CD4-positive, CD25-positive, alpha-beta regulatory T cell (primary cell): ENCODE measurements around the gene SNX30. TPM values are rescaled to one million over a fixed set of nuclear protein-coding genes. Genes with fewer than 3 reads are reported as not detected.

Experiments
- ATAC-seq, 2 donors: fragments of 150-1000 bp; cut with Tn5 transposase; one replicate each; pipeline ENCODE4 v1.10.0; 2021; ENCODE audit warnings: low read depth in 2 of 2, moderate number of reproducible peaks in 2 of 2, moderate library complexity in 1 of 2
- DNase-seq, 3 donors: peaks; one replicate each; pipeline versions ENCODE4 v3.0.0 to v3.0.0-alpha.2; 2012 to 2022; ENCODE audit warnings: mixed read lengths in 1 of 3
- H3K27ac ChIP-seq: one replicate; pipeline ENCODE4 v1.7.0; 2013; ENCODE audit warnings: mild to moderate bottlenecking, low read length; ENCODE audit not compliant: insufficient read depth, poor library complexity, severe bottlenecking
- H3K27me3 ChIP-seq: one replicate; pipeline ENCODE4 v1.7.0; 2013; ENCODE audit warnings: low read length; ENCODE audit not compliant: control insufficient read depth, insufficient read depth
- H3K36me3 ChIP-seq: one replicate; pipeline ENCODE4 v1.7.0; 2013; ENCODE audit warnings: mild to moderate bottlenecking, low read length, moderate library complexity; ENCODE audit not compliant: control insufficient read depth, insufficient read depth
- H3K4me1 ChIP-seq: 2 replicates; pipeline ENCODE4 v1.7.0; 2013; ENCODE audit warnings: mild to moderate bottlenecking, low read length; ENCODE audit not compliant: insufficient read depth, control insufficient read depth, poor library complexity, severe bottlenecking
- H3K4me3 ChIP-seq: one replicate; pipeline ENCODE4 v1.7.0; 2013; ENCODE audit warnings: low read depth, mild to moderate bottlenecking, low read length, moderate library complexity
- H3K9me3 ChIP-seq, 2 experiments: 1 replicate in 1 of 2; 2 replicates in 1 of 2; pipeline ENCODE4 v1.7.0; 2013; ENCODE audit warnings: low read length in 2 of 2, mild to moderate bottlenecking in 1 of 2, moderate library complexity in 1 of 2; ENCODE audit not compliant: control insufficient read depth in 2 of 2
- H3K27ac Mint-ChIP-seq, 3 donors: one replicate each; pipeline ENCODE4 v1.8.0; 2020 to 2022; ENCODE audit warnings: mild to moderate bottlenecking in 3 of 3, mixed read lengths in 3 of 3, moderate library complexity in 2 of 3
- H3K27me3 Mint-ChIP-seq: one replicate; pipeline ENCODE4 v1.8.0; 2022; ENCODE audit warnings: mild to moderate bottlenecking, mixed read lengths
- H3K36me3 Mint-ChIP-seq: one replicate; pipeline ENCODE4 v1.8.0; 2020; ENCODE audit warnings: mixed read lengths
- H3K4me1 Mint-ChIP-seq, 4 donors: one replicate each; pipeline ENCODE4 v1.8.0; 2020 to 2022; ENCODE audit warnings: mixed read lengths in 4 of 4, mild to moderate bottlenecking in 1 of 4
- H3K4me3 Mint-ChIP-seq, 4 donors: one replicate each; pipeline ENCODE4 v1.8.0; 2020 to 2022; ENCODE audit warnings: mild to moderate bottlenecking in 4 of 4, mixed read lengths in 4 of 4, moderate library complexity in 3 of 4
- H3K9me3 Mint-ChIP-seq, 7 donors: one replicate each; pipeline ENCODE4 v1.8.0; 2020 to 2022; ENCODE audit warnings: mixed read lengths in 7 of 7, mild to moderate bottlenecking in 3 of 7, moderate library complexity in 2 of 7
- polyA plus RNA-seq, 4 donors: library from polyadenylated mRNA; unstranded; fragments of 300-500 nt; fragmentation: Illumina TruSeq; gene quantifications; one replicate each; pipeline ENCODE4 v1.2.3, GENCODE V29; 2021
- total RNA-seq: library from RNA; stranded (reverse); gene quantifications from one replicate; pipeline ENCODE4 v1.2.3, GENCODE V29; 2022

Gene SNX30
- total and polyA plus RNA-seq, 5 donors from 2014 or later: 1.5 to 12.3 (median 2.0) TPM

DNA sequence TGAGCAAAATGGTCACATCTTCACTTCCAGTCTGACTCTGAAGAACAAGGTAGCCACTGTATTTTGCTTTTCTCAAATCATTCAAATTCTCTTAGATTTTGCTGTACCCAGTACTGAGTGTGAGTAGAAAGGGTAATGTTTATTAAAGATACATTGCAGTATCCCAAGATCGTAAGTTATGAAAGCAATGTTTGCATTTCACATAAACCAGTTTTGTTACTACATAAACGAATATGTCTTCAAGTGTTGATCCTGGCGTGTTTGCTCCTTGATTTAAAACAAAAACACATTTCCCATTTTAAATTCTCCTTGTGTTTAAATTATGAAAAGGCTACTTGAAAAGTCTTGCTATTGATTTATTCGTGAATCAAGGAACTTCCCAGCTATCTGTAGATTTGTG is 22.0 kb downstream of the SNX30 start:
- no peaks in the 10 kb centered on the region for H3K27me3 Mint-ChIP-seq
- Histone ChIP-seq H3K27ac (no peak overlapping the region), H3K36me3 (peaks cover 3% of the 10 kb centered on the region), H3K9me3 (no peaks in the 10 kb centered on the region), H3K27me3 (no peaks in the 10 kb centered on the region), H3K4me3 (no peak overlapping the region), H3K4me1 (peaks cover 6% of the 10 kb centered on the region)
- peaks cover 10 to 48% (median 42%) of the 10 kb centered on the region in 4 donors for H3K4me1 Mint-ChIP-seq
- H3K4me3 Mint-ChIP-seq: no peak overlapping the region
- H3K27ac Mint-ChIP-seq: peak overlapping the region in 2 of 3 donors; percentile 28 to 77
- peaks cover 12% of the 10 kb centered on the region for H3K36me3 Mint-ChIP-seq
- H3K9me3 Mint-ChIP-seq: peaks cover 0 to 1% (median 0%) of the 10 kb centered on the region in 7 donors
- DNase-seq: no peak
- ATAC-seq: no peak

DNA sequence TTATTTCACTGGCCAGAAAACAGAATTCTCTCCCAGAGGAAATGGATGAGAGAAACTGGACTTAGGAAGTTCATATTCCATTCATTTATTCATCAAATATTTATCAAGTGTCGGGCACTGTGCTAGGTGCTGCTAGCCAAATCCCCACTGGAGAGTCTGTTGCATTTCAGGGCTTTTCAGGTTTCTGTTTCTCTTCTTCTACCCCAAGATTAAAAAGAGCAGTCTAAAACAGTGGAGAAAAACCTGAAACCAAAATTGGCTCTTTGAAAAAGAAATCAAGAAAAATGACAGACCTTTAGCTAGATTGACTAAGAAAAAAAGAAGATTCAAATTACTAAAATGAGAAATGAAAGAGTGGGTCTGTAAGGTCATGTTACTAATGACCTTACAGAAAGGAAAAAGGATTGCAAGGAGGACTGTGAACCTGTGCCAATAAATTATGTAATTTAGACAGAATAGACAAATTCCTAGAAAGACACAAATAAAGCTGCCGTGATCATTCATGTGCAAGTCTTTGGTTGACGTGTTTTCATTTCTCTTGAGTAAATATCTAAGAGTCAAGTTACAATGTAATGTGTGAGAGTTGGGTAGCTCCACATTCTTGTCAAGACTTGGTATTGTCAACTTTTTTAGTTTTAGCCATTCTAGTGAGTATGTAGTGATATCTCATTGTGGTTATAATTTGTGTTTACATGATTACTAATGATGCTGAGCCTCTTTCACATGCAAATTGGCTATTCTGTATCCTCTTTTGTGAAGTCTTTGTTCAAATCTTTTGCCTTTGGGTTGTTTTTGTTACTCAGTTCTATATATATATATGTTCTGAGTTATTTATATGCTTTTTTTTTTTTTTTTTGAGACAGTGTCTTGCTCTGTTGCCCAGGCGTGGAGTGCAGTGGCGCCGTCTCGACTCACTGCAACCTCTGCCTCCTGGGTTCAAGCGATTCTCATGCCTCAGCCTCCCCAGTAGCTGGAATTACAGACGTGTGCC is 23.7 kb downstream of the SNX30 start:
- no peaks in the 10 kb centered on the region for H3K27me3 Mint-ChIP-seq
- H3K36me3 ChIP-seq: peaks cover 3% of the 10 kb centered on the region
- peak overlapping the region in 1 of 3 donors; percentile 79 for H3K27ac Mint-ChIP-seq
- H3K27ac ChIP-seq: no peak overlapping the region
- peaks cover 0 to 1% (median 0%) of the 10 kb centered on the region in 7 donors for H3K9me3 Mint-ChIP-seq
- no peak overlapping the region for H3K4me3 ChIP-seq
- H3K4me1 Mint-ChIP-seq: peaks cover 15 to 47% (median 37%) of the 10 kb centered on the region in 4 donors
- H3K36me3 Mint-ChIP-seq: peaks cover 12% of the 10 kb centered on the region
- peaks cover 6% of the 10 kb centered on the region for H3K4me1 ChIP-seq
- no peak for ATAC-seq
- no peaks in the 10 kb centered on the region for H3K27me3 ChIP-seq
- H3K9me3 ChIP-seq: no peaks in the 10 kb centered on the region
- H3K4me3 Mint-ChIP-seq: no peak overlapping the region
- no peak for DNase-seq

DNA sequence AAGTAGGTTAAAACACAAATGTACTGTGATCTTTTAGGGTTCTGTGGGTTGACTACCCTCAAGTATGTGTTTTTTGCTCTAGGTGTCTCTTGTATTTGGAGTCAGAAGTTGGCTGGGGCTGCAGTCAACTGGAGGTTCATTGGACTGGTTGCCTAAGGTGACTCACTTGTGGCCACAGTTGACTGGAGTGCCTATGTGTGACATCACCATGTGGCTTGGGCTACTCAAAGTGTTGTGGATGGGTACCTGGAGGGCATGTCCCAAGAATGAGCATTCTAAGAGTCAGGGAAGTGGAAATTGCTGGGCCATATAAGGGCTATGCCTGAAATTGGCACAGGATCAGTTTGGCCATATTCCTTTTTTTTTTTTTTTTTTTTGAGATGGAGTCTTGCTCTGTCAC is 27.4 kb downstream of the SNX30 start:
- no peaks in the 10 kb centered on the region for H3K27me3 ChIP-seq
- DNase-seq: no peak
- no peaks in the 10 kb centered on the region for H3K4me1 ChIP-seq
- H3K36me3 ChIP-seq: no peaks in the 10 kb centered on the region
- ATAC-seq: no peak
- Mint-ChIP-seq H3K9me3 (peaks cover 0 to 1% (median 0%) of the 10 kb centered on the region in 7 donors), H3K4me1 (peaks cover 12 to 43% (median 37%) of the 10 kb centered on the region in 4 donors), H3K4me3 (no peak overlapping the region), H3K27me3 (no peaks in the 10 kb centered on the region), H3K27ac (peak overlapping the region in 1 of 3 donors; percentile 2), H3K36me3 (peaks cover 7% of the 10 kb centered on the region)
- H3K9me3 ChIP-seq: no peaks in the 10 kb centered on the region
- H3K4me3 ChIP-seq: no peak overlapping the region
- H3K27ac ChIP-seq: no peak overlapping the region

DNA sequence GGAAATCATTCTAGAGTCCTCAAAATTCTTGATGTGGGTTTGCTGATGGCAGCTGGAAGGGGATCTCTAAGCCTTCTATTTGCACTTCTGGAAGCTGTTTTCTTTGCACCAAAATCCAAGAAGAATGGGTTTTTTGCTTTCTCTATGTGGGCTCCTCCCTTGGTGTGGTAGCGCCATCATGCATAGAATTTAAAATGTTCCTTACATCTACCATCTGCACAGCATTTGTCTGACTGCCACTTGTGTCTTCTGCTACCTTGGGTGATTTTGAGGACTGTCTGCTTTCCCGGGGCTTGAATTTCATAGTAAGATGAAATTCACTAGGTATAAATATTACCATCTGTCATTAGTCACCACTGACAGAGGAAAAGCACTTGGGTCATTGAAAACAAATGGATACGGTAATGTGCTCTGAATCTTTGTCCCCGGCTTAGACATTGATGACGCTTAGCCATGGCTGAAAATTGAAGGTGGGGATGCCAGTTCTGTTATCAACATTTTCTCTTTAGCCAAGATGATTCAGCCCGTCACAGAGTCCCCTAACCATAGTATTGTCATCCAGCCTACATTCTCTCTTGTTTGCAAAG is 30.0 kb downstream of the SNX30 start:
- H3K27ac Mint-ChIP-seq: no peak overlapping the region
- no peaks in the 10 kb centered on the region for H3K4me1 ChIP-seq
- no peak for ATAC-seq
- H3K4me1 Mint-ChIP-seq: peaks cover 12 to 35% (median 30%) of the 10 kb centered on the region in 4 donors
- H3K4me3 Mint-ChIP-seq: no peak overlapping the region
- H3K27ac ChIP-seq: no peak overlapping the region
- H3K9me3 Mint-ChIP-seq: peaks cover 0 to 1% (median 0%) of the 10 kb centered on the region in 7 donors
- H3K9me3 ChIP-seq: no peaks in the 10 kb centered on the region
- DNase-seq: no peak
- no peaks in the 10 kb centered on the region for H3K36me3 ChIP-seq
- no peaks in the 10 kb centered on the region for H3K27me3 ChIP-seq
- no peak overlapping the region for H3K4me3 ChIP-seq
- no peaks in the 10 kb centered on the region for H3K27me3 Mint-ChIP-seq
- peaks cover 7% of the 10 kb centered on the region for H3K36me3 Mint-ChIP-seq

DNA sequence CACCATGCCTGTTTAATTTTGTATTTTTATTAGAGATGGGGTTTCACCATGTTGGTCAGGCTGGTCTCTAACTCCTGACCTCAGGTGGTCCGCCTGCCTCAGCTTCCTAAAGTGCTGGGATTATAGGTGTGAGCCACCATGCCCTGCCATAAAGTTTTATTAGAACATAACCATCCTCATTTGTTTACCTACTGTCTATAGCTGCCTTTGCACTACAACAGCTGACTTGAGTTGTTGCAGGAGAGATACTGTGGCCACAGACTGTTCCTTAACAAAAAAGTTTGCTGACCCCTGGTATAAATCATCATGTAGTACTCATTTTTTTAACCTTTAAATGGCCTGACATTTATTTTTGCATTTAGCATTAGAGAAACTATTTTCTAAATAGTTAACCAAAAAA is 31.7 kb downstream of the SNX30 start:
- no peak overlapping the region for H3K4me3 Mint-ChIP-seq
- Histone ChIP-seq H3K4me1 (no peaks in the 10 kb centered on the region), H3K27me3 (no peaks in the 10 kb centered on the region), H3K4me3 (no peak overlapping the region), H3K27ac (no peak overlapping the region), H3K36me3 (no peaks in the 10 kb centered on the region), H3K9me3 (no peaks in the 10 kb centered on the region)
- H3K27ac Mint-ChIP-seq: peak overlapping the region in 1 of 3 donors; percentile 6
- no peaks in the 10 kb centered on the region for H3K27me3 Mint-ChIP-seq
- ATAC-seq: no peak
- peaks cover 4% of the 10 kb centered on the region for H3K36me3 Mint-ChIP-seq
- H3K4me1 Mint-ChIP-seq: peaks cover 23 to 45% (median 37%) of the 10 kb centered on the region in 4 donors
- DNase-seq: no peak
- H3K9me3 Mint-ChIP-seq: no peaks in the 10 kb centered on the region

DNA sequence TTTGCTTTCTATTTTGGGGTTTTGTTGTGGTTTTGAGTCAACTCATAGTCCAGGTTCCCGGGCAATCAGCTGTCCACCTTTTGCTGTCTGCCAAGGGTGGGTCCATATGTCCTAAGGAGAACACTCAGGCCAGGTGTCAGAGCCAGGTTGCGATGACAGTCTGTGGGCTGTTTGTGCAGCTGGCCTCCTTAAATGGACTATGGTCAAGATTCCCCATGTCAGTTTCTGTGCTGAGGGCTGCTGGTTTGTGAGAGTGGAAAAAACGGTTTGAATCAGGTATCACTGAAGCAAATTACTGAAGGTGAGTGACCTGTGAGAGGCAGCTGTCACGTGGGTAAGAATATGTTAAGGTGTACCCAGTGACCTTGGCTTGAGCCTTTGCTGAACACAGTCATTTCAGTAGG is 33.0 kb downstream of the SNX30 start:
- no peaks in the 10 kb centered on the region for H3K36me3 Mint-ChIP-seq
- DNase-seq: no peak
- no peaks in the 10 kb centered on the region for H3K9me3 ChIP-seq
- no peak overlapping the region for H3K4me3 ChIP-seq
- no peaks in the 10 kb centered on the region for H3K9me3 Mint-ChIP-seq
- no peak overlapping the region for H3K27ac ChIP-seq
- H3K27me3 Mint-ChIP-seq: no peaks in the 10 kb centered on the region
- H3K36me3 ChIP-seq: no peaks in the 10 kb centered on the region
- no peaks in the 10 kb centered on the region for H3K4me1 ChIP-seq
- H3K4me3 Mint-ChIP-seq: no peak overlapping the region
- peaks cover 24 to 48% (median 40%) of the 10 kb centered on the region in 4 donors for H3K4me1 Mint-ChIP-seq
- no peaks in the 10 kb centered on the region for H3K27me3 ChIP-seq
- ATAC-seq: no peak
- H3K27ac Mint-ChIP-seq: no peak overlapping the region

DNA sequence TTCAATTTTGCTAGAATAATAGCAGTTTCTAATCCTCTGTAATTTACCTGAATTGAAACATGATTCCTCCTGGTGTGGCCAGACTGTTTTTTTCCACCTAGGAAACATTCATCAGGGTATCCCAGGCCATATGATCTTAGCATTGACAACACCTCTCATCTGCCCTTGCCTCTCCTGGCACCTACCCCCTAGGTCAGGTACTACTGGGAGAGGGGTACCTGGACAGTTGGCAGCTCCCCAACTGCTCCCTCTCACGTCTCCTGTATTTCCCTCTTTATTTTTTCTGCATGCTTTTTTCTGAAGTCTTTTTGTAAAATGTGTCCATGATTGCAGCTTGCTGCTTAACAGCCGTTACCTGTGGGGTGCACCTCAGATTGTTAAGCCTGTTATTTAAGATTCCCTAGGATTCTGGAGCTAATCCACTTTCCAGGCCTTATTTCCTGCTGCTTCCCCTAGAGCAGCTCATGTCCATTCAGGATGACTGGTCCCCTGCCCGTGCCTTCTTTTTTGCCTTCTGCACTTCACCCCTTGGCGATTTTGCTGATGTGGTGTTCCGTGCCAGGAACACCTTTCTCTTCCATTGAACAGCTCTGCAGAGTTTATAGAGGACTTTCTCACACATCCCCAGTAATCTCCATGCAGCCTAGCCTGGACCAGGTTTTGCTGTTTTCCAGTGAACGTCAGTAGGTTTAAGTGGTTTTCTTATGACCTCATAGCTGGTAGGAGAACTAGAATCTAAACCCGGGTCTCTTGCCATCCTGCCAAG is 33.6 kb downstream of the SNX30 start:
- ATAC-seq (no peak), DNase-seq (no peak)
- Histone ChIP-seq H3K4me1 (no peaks in the 10 kb centered on the region), H3K36me3 (no peaks in the 10 kb centered on the region), H3K27me3 (no peaks in the 10 kb centered on the region), H3K9me3 (no peaks in the 10 kb centered on the region), H3K4me3 (no peak overlapping the region), H3K27ac (no peak overlapping the region)
- peak overlapping the region in 2 of 3 donors; percentile 15 to 71 for H3K27ac Mint-ChIP-seq
- no peaks in the 10 kb centered on the region for H3K9me3 Mint-ChIP-seq
- H3K4me3 Mint-ChIP-seq: no peak overlapping the region
- H3K36me3 Mint-ChIP-seq: no peaks in the 10 kb centered on the region
- peaks cover 19 to 43% (median 37%) of the 10 kb centered on the region in 4 donors for H3K4me1 Mint-ChIP-seq
- no peaks in the 10 kb centered on the region for H3K27me3 Mint-ChIP-seq
